NCI-H2107 treated with DMSO at 0.1 percent for 48 hours (cell line): Measurements from ENCODE around the gene ECT2L.
A peak's percentile ranks its signal among the peaks of the same experiment; 100 is the strongest.

Source experiments
- DNase-seq: peaks from one replicate; lab custom pipeline; 2025; ENCODE audit not compliant: unreplicated experiment; lab: John Stamatoyannopoulos, UW

ECT2L gene

GRCh38 chr6:138805016-138805765 lies 9.3 kb downstream of the ECT2L start:
- no peak for DNase-seq

- no peak for DNase-seq
These were observed 11.0 kb downstream of the ECT2L start for GRCh38 chr6:138806889-138807288.

DNA sequence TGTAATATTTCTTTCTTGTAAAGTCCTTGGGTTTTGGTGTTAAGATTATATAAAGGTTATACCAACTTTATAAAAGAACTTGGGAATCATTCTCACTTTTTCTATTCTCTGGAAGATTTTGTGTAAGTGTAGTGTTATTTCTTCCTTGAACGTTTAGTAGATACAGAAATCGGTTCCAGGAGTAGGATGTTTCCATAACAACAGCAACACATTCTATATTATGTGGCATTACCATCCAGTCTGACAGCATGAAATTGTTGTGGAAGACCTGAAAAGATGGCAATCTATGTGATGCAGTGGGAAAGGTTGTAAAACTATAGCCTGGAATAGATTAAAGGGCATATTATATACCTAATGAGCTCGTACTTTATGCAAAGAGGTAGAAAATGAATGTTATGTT lies 13.8 kb downstream of the ECT2L start:
- DNase-seq = no peak

DNA sequence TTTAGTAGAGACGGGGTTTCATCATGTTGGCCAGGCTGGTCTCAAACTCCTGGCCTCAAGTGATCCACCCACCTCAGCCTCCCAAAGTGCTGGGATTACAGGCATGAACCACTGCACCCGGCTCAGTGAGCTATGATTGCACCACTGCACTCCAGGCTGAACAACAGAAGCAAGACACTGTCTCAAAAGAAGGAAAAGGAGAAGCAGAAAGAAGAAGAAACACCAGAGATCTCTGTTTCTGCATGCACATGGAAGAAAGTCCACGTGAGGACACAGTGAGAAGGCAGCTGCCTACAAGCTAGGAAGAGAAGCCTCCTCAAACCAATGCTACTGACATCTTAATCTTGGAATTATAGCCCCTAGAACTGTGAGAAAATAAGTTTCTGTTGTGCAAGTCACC lies 16.0 kb downstream of the ECT2L start:
- DNase-seq = no peak

DNA sequence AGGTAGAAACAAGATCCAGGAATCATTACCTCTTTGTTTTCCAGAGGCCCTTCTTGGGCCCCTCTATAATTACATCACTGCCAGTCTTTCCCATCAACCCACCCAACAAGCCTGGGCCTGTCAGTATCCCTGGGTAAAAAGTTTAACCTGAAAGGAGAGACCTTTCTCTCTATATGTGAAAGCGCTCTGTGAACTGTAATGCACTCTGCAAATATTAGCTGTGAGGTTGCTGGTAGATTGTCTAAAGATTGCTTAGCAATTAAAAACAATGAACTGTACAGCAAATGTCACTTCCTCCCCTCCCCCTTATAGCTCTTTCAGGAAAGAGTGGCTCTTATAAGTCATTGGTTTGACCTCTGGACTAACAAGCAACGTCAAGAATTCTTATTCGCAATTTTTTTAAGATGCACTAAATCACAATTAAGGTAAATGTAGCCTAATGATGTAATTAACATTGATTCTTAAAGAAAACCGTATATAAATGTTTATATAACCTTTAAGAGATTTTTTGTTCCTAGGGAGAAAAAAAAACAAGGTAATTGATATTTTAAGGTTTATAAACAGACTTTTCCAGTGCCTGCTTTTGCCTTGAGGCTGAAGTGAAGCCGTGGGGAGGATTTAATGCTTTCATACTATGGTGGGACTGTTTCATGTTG lies 18.4 kb downstream of the ECT2L start:
- peak; percentile 34 for DNase-seq

DNA sequence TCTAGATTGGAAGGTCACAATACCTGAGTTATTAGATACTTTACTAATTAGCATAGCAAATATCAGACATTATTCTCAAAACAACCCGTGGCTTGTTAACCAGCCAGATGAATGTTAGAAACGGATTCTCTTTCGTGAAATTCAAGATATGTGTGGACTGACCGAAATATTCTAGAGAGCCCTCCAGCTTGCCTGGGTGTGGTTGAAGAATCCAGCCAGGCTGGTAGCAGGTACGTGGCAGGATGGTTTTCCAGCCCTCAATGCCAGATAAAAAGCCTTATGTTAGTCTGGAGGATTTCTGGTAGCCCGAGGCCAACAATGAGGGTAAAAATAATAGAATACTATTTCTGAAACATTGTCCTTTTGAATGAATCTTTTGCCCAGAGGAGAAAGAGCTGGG lies 19.3 kb downstream of the ECT2L start:
- no peak for DNase-seq

DNA sequence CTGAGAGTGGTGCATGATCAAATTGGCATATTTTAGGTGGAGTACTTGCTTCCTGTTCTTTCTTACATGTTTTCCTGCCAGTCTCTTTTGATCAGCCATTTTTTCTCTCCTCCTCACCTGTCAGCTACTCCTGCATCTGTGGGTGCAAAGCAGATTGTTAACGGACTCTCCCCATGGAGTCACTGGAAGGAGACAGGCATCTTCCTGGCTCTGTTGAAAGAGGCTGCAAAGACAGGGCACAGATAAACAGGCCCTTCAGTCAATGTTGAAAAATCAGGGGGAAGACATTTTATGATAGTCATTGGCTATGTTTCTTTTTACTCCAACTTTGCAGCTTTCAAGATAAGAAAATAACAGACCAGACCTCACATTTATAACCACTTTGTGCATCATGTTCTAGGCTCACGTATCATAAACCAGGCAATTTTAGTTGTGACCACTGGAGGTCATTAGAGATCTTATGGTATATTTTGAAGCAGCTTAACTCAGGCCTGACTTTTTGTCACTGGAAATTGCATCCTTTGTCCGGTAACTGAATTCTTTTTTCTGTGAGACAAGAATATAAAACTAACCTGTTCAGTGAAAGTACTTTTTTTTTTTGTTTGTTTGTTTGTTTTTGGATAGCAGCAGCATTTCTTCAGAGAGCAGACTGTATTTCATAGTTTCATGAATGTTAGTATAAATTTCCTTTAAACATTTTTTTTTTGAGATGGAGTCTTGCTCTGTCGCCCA lies 20.1 kb downstream of the ECT2L start:
- DNase-seq = peak; percentile 90

DNA sequence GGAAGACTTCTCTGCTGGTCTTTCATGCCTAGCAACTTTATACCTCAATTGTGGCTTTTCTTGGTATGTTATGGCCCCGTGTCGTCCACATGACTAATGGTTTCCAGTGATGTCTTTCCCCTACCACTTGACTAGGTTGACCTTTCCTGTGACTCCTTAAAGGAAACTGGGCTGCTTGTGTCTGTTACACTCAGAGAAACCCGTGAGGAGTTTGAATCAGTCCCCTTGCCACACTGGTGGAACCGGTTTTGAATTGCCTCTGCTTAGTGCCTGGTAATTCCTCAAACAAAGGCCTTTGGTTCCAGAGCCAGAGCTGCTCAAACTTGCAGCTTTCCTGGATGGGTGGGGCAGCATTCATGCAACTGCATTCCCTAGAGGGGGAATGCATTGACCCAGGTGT lies 21.9 kb downstream of the ECT2L start:
- DNase-seq = peak; percentile 45

DNA sequence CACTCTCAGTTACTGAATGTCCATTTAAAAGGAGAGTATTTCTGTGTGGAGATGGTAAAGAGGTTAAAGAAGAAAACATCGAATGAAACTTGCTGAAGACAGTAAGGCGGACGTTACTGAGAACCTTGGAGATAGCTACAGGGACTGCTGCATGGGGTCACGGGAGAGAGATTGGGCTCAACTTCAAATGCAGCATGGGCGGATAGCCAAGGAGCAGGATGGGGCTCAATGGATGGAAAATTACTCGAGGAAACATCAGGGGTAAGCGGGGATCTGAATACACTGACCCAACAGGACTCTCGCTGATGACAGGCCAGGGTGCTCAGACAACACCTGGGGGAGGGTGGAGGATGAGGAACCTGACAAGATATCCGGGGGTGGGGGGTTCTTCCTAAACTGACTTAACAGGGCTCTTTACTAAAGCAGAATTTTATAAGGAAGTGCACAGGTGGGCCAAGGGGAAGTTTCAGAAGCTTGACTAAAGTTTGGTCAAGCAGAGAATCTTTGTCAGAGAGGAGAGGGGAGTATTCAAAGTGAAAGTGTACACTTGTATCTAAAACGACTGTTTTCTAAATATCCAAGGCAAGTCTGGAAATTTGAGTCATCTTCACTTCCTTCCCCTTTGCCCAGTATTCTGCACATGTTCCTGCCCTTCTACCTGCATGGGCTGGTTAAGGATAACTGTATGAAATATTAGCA lies 22.8 kb downstream of the ECT2L start:
- DNase-seq = no peak

DNA sequence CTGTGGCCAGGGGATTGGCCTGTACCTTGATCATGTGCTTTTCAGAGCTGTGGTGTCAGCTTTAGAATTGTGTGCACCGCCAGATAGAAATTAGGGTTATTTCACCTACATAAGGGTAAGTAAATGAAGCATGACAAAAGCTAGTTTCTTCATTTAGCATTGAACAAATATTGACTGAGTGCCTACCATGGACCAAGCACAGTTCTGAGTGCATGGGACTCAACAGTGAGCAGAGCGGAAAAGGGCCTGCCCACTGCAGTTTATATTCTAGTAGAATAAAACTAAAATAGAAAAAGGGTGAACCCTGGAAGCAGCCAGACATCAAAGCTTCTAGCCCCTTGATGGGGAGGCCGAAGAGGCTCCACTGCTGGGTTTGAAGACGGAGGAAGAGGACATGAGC lies 25.6 kb downstream of the ECT2L start:
- DNase-seq = no peak

- DNase-seq = no peak
These were observed 28.7 kb downstream of the ECT2L start for GRCh38 chr6:138824482-138825144.

DNA sequence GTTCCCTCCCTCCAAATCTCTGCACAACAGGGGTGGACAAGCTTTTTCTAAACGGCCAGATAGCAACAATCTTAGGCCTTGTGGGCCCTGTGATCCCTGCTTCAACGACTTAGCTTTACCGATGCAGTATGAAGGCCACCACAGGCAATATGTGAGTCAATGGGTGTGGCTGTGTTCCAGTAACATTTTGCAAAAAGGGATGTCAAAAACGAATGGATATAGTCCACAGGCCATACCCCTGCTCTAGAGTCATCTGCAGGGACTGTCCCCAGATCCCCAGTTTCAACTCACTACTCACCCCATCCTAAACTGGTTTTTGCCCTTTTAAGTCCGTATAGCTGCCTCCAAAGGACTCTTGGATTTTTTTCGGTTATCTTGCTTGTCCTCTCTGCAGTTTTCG lies 34.4 kb downstream of the ECT2L start:
- no peak for DNase-seq

GRCh38 chr6:138832182-138832581 lies 36.3 kb downstream of the ECT2L start:
- DNase-seq = no peak

DNA sequence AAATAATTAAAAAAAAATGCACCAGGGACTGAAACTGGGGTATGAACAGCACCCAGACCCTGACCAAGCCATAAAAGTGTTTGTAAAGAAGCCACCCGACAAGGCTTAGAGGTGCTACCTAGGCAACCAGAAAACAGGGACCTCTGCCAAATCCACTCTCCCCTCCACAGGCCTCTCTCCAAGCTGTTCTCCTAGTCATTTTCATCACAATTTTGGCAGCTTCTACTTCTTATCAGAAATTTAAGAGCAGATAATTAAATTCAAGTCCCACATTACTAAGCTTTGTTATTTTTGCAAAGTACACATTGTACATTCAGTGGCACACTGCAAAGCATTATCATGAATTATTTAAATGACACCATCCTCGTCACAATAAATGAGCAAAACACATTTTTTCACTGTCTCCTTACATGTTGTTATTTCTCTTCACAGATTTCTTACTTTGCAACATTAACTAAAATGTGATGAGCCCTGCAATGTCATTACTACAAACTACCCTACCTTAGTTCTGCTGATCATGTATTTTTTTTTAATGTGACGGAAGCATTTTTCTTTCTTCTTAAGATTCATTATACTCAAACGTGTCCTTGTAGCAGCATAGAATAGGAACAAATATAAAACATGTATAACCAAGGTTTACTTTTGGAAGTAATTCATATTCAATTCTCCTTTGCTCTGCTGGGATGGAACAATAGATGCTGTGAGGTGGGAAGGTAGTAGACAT lies 38.1 kb downstream of the ECT2L start:
- peak; percentile 72 for DNase-seq

GRCh38 chr6:138837246-138837645 lies 41.4 kb downstream of the ECT2L start:
- DNase-seq = no peak

GRCh38 chr6:138844192-138844591 lies 48.3 kb downstream of the ECT2L start:
- no peak for DNase-seq

DNA sequence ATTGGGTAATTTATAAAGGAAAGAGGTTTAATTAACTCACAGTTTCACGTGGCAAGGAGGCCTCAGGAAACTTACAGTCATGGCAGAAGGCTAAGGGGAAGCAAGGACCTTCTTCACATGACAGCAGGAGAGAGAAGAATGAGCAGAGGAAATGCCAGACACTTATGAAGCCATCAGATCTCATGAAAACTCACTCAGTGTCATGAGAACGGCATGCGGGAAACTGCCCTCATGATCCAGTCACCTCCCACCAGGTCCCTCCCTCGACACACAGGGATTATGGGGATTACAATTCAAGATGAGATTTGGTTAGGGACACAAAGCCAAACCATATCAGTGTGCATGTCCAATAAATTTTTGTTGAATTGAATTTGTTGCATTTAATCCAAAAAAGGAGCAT lies 52.0 kb downstream of the ECT2L start:
- no peak for DNase-seq

- DNase-seq = no peak
These were observed 52.6 kb downstream of the ECT2L start for GRCh38 chr6:138848461-138848860.

GRCh38 chr6:138849791-138850190 lies 53.9 kb downstream of the ECT2L start:
- no peak for DNase-seq

- DNase-seq = no peak
These were observed 60.8 kb downstream of the ECT2L start for GRCh38 chr6:138856654-138857053.
